T-helper 2 cell treated with Interferon-gamma antibody and Interleukin-4, amounts not matched to agents 100 ng/mL and 5 ng/mL, for 36 hours (primary cell): Measurements from ENCODE around the gene NSFL1C. TPM values are rescaled to one million over a fixed set of nuclear protein-coding genes. Genes with fewer than 3 reads are reported as not detected.

Source experiments
- intact Hi-C: fragments of 100-400 bp; cut with micrococcal nuclease; formaldehyde crosslinking; loops from one replicate; pipeline ENCODE4 v1.15.1; 2023
- total RNA-seq: library from RNA; stranded (reverse); gene quantifications from 2 replicates; pipeline ENCODE4 v1.2.3, GENCODE V29; 2022

NSFL1C gene
- total RNA-seq, 1 donor from 2014 or later = 73.2 TPM

- intact Hi-C loops = loop anchor here (5.0 kb wide), 2 partner anchors 82 to 167 kb away; partner anchors contain the start of gene RAD21L1
Observed at GRCh38 chr20:1394686-1395085, 72.0 kb downstream of the NSFL1C start.

- intact Hi-C loops = loop anchor here (1.0 to 5.0 kb wide), 6 partner anchors 29 to 275 kb away; partner anchors contain the start of genes NSFL1C and PSMF1
Observed at GRCh38 chr20:1393507-1393882, 73.2 kb downstream of the NSFL1C start.

- intact Hi-C loops = loop anchor here (1.0 to 5.0 kb wide), 6 partner anchors 28 to 275 kb away; partner anchors contain the start of genes NSFL1C and PSMF1
Observed at GRCh38 chr20:1392693-1393506, 73.7 kb downstream of the NSFL1C start, which contains the start of gene FKBP1A. TSS of gene FKBP1A (minus strand) at chr20:1393054. CDS start at chr20:1392998, 56 bp downstream.

GRCh38 chr20:1392443-1392692, 74.3 kb downstream of the NSFL1C start:
- intact Hi-C loops = loop anchor here (2.0 to 5.0 kb wide), 2 partner anchors 28 to 80 kb away; no protein-coding TSS in a partner anchor

Other genes starting within 250 kb of the NSFL1C start
- gene RAD21L1, start 240.8 kb downstream of the NSFL1C start, total RNA-seq = not detected in 2 replicates
- 5.2 and 5.4 TPM in 2 replicates for gene SNPH, start 200.6 kb downstream of the NSFL1C start, total RNA-seq
- gene SDCBP2, start 137.7 kb downstream of the NSFL1C start, total RNA-seq = 2.2 and 3.7 TPM in 2 replicates
- 279 and 292 TPM in 2 replicates for gene FKBP1A, start 73.8 kb downstream of the NSFL1C start, total RNA-seq
- not detected in 2 replicates for gene SIRPB2, start 24.6 kb upstream of the NSFL1C start, total RNA-seq
- gene SIRPD, start 90.9 kb upstream of the NSFL1C start, total RNA-seq = 0.20 and 0.23 TPM in 2 replicates
- gene SIRPB1, start 153.2 kb upstream of the NSFL1C start, total RNA-seq = 2.0 and 3.6 TPM in 2 replicates
- gene SIRPG, start 190.9 kb upstream of the NSFL1C start, total RNA-seq = 65.4 and 68.0 TPM in 2 replicates